WTC11 (cell line): ENCODE results near the gene DROSHA. TPM values are rescaled to one million over a fixed set of nuclear protein-coding genes. Genes with fewer than 3 reads are reported as not detected.

ENCODE experiments used
- ATAC-seq: fragments of 200-7000 bp; cut with Tn5 transposase; 2 replicates; pipeline ENCODE4 v1.10.0; 2021; ENCODE audit warnings: mild to moderate bottlenecking, moderate library complexity
- CTCF ChIA-PET: fragments of 300-600 bp; sonication (Branson Sonifier 250); formaldehyde crosslinking; loops from one replicate; lab custom pipeline; 2021; ENCODE audit warnings: antibody characterized with exemption; lab: Charles Lee
- POLR2A ChIA-PET: fragments of 350-600 bp; sonication (Branson Sonifier 250); formaldehyde crosslinking; loops from one replicate; lab custom pipeline; 2021; ENCODE audit warnings: antibody characterized with exemption; lab: Charles Lee
- DNase-seq: peaks from one replicate; pipeline ENCODE4 v3.0.0; 2021; ENCODE audit warnings: low spot score
- H3K27ac Mint-ChIP-seq: 2 replicates; pipeline ENCODE4 v1.8.0; 2021; ENCODE audit warnings: mixed read lengths
- H3K27me3 Mint-ChIP-seq: 2 replicates; pipeline ENCODE4 v1.8.0; 2021; ENCODE audit warnings: low read depth, mild to moderate bottlenecking, moderate library complexity, mixed read lengths
- H3K36me3 Mint-ChIP-seq: 2 replicates; pipeline ENCODE4 v1.8.0; 2021; ENCODE audit warnings: mixed read lengths
- H3K4me1 Mint-ChIP-seq: 2 replicates; pipeline ENCODE4 v1.8.0; 2022; ENCODE audit warnings: mixed read lengths
- H3K4me3 Mint-ChIP-seq: 2 replicates; pipeline ENCODE4 v1.8.0; 2021; ENCODE audit warnings: mild to moderate bottlenecking, moderate library complexity, mixed read lengths
- H3K9me3 Mint-ChIP-seq: 2 replicates; pipeline ENCODE4 v1.8.0; 2021; ENCODE audit warnings: mixed read lengths
- ATF1 ChIP-seq: sonication (generic); formaldehyde crosslinking; IDR thresholded peaks from 2 replicates; pipeline ENCODE4 v1.8.1; 2023; ENCODE audit warnings: mild to moderate bottlenecking, moderate library complexity, missing genetic modification reagents
- CREB1 ChIP-seq: sonication (generic); formaldehyde crosslinking; IDR thresholded peaks from 2 replicates; pipeline ENCODE4 v1.8.0; 2023; ENCODE audit warnings: mild to moderate bottlenecking, missing genetic modification reagents
- HMGA2 ChIP-seq: fragments of 250-450 bp; sonication (Bioruptor Pico); IDR thresholded peaks from 2 replicates; pipeline ENCODE4 v1.4.0; 2021; ENCODE audit warnings: mild to moderate bottlenecking, moderate library complexity
- JUN ChIP-seq: sonication (generic); formaldehyde crosslinking; IDR thresholded peaks from 2 replicates; pipeline ENCODE4 v1.8.0; 2023; ENCODE audit warnings: mild to moderate bottlenecking, missing genetic modification reagents
- NFE2L1 ChIP-seq: sonication (generic); formaldehyde crosslinking; IDR thresholded peaks from 2 replicates; pipeline ENCODE4 v1.8.1; 2023; ENCODE audit warnings: missing genetic modification reagents
- NR1H2 ChIP-seq: sonication (generic); formaldehyde crosslinking; IDR thresholded peaks from 2 replicates; pipeline ENCODE4 v1.9.0; 2021; ENCODE audit warnings: mild to moderate bottlenecking, moderate library complexity, missing genetic modification reagents
- NR2C2 ChIP-seq: sonication (generic); formaldehyde crosslinking; IDR thresholded peaks from 2 replicates; pipeline ENCODE4 v1.8.0; 2022; ENCODE audit warnings: mild to moderate bottlenecking, missing genetic modification reagents
- TP53 ChIP-seq: sonication (generic); formaldehyde crosslinking; IDR thresholded peaks from 2 replicates; pipeline ENCODE4 v1.8.1; 2023; ENCODE audit warnings: mild to moderate bottlenecking, missing genetic modification reagents
- ZNF396 ChIP-seq: fragments of 250-450 bp; sonication (Bioruptor Pico); IDR thresholded peaks from 2 replicates; pipeline ENCODE4 v1.8.0; 2021; ENCODE audit warnings: mild to moderate bottlenecking, moderate library complexity, borderline replicate concordance
- total RNA-seq: library from RNA; stranded (reverse); gene quantifications from 3 replicates; pipeline ENCODE4 v1.2.3, GENCODE V29; 2021
- TF ChIP-seq, protein P1 (sequence below): sonication (generic); formaldehyde crosslinking; IDR thresholded peaks from 2 replicates; pipeline ENCODE4 v1.8.1; 2022; ENCODE audit warnings: low read depth, missing genetic modification reagents, borderline replicate concordance
- TF ChIP-seq, protein P2 (sequence below): sonication (generic); formaldehyde crosslinking; IDR thresholded peaks from 2 replicates; pipeline ENCODE4 v1.8.0; 2023; ENCODE audit warnings: missing genetic modification reagents, mild to moderate bottlenecking, borderline replicate concordance
- TF ChIP-seq, protein P3 (sequence below): fragments of 250-450 bp; sonication (Bioruptor Pico); IDR thresholded peaks from 2 replicates; pipeline ENCODE4 v1.8.0; 2021; ENCODE audit warnings: mild to moderate bottlenecking
- TF ChIP-seq, protein P4 (sequence below): sonication (generic); formaldehyde crosslinking; conservative IDR thresholded peaks from 2 replicates; pipeline ENCODE4 v1.8.1; 2023; ENCODE audit warnings: mild to moderate bottlenecking, low read depth, missing genetic modification reagents, moderate library complexity
- TF ChIP-seq, protein P5 (sequence below): sonication (generic); formaldehyde crosslinking; IDR thresholded peaks from 2 replicates; pipeline ENCODE4 v1.8.1; 2023; ENCODE audit warnings: mild to moderate bottlenecking, missing genetic modification reagents, borderline replicate concordance
- TF ChIP-seq, protein P6 (sequence below): sonication (generic); formaldehyde crosslinking; IDR thresholded peaks from 2 replicates; pipeline ENCODE4 v1.8.1; 2023; ENCODE audit warnings: mild to moderate bottlenecking, missing genetic modification reagents, moderate library complexity
- TF ChIP-seq, protein P7 (sequence below): sonication (generic); formaldehyde crosslinking; IDR thresholded peaks from 2 replicates; pipeline ENCODE4 v1.8.1; 2022; ENCODE audit warnings: missing genetic modification reagents, borderline replicate concordance
- TF ChIP-seq, protein P8 (sequence below): sonication (generic); formaldehyde crosslinking; IDR thresholded peaks from 2 replicates; pipeline ENCODE4 v1.8.1; 2022; ENCODE audit warnings: mild to moderate bottlenecking, moderate library complexity, missing genetic modification reagents

The DROSHA gene
- total RNA-seq, 1 experiment from 2014 or later: 125 TPM

DNA sequence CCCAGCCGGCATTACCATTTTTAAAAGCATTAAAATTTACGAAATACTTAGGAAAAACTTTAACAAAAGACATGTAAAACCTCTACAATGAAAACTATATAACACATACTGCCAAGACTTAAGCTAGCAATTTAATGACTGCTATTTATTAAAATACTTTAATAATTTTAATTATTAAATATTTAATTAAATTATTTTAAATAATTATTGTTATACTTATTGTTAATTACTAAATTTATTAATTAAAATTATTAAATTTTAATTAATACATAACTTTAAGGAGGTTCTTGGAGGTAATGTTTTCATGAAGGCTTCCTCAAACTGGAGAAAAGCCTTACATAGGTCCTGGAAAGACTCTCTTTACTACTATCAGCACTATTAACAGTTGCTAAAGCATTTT, 47.7 kb upstream of the DROSHA start:
- H3K4me1 Mint-ChIP-seq: peaks cover 6% of the 10 kb centered on the region; the same call in 1 of the 2 replicates
- H3K27ac Mint-ChIP-seq: no peak overlapping the region
- H3K36me3 Mint-ChIP-seq: peaks cover 8% of the 10 kb centered on the region; the same call in 1 of the 2 replicates
- CTCF ChIA-PET: interaction anchor here (0.8 to 1.3 kb wide), 2 partner anchors 8 to 230 kb away, joined by 4 to 5 read pairs; no protein-coding TSS in a partner anchor
- no peak overlapping the region for H3K4me3 Mint-ChIP-seq
- DNase-seq (no peak), ATAC-seq (no peak)
- TF ChIP-seq, protein P1, sequence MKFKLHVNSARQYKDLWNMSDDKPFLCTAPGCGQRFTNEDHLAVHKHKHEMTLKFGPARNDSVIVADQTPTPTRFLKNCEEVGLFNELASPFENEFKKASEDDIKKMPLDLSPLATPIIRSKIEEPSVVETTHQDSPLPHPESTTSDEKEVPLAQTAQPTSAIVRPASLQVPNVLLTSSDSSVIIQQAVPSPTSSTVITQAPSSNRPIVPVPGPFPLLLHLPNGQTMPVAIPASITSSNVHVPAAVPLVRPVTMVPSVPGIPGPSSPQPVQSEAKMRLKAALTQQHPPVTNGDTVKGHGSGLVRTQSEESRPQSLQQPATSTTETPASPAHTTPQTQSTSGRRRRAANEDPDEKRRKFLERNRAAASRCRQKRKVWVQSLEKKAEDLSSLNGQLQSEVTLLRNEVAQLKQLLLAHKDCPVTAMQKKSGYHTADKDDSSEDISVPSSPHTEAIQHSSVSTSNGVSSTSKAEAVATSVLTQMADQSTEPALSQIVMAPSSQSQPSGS (CRISPR knock-in tag): no peak
- TF ChIP-seq NR1H2 (CRISPR knock-in tag) (no peak), HMGA2 (CRISPR knock-in tag) (peak; percentile 98), JUN (CRISPR knock-in tag) (no peak), NFE2L1 (CRISPR knock-in tag) (no peak)
- TF ChIP-seq, protein P2, sequence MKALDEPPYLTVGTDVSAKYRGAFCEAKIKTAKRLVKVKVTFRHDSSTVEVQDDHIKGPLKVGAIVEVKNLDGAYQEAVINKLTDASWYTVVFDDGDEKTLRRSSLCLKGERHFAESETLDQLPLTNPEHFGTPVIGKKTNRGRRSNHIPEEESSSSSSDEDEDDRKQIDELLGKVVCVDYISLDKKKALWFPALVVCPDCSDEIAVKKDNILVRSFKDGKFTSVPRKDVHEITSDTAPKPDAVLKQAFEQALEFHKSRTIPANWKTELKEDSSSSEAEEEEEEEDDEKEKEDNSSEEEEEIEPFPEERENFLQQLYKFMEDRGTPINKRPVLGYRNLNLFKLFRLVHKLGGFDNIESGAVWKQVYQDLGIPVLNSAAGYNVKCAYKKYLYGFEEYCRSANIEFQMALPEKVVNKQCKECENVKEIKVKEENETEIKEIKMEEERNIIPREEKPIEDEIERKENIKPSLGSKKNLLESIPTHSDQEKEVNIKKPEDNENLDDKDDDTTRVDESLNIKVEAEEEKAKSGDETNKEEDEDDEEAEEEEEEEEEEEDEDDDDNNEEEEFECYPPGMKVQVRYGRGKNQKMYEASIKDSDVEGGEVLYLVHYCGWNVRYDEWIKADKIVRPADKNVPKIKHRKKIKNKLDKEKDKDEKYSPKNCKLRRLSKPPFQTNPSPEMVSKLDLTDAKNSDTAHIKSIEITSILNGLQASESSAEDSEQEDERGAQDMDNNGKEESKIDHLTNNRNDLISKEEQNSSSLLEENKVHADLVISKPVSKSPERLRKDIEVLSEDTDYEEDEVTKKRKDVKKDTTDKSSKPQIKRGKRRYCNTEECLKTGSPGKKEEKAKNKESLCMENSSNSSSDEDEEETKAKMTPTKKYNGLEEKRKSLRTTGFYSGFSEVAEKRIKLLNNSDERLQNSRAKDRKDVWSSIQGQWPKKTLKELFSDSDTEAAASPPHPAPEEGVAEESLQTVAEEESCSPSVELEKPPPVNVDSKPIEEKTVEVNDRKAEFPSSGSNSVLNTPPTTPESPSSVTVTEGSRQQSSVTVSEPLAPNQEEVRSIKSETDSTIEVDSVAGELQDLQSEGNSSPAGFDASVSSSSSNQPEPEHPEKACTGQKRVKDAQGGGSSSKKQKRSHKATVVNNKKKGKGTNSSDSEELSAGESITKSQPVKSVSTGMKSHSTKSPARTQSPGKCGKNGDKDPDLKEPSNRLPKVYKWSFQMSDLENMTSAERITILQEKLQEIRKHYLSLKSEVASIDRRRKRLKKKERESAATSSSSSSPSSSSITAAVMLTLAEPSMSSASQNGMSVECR (CRISPR knock-in tag): no peak
- TF ChIP-seq, protein P3, sequence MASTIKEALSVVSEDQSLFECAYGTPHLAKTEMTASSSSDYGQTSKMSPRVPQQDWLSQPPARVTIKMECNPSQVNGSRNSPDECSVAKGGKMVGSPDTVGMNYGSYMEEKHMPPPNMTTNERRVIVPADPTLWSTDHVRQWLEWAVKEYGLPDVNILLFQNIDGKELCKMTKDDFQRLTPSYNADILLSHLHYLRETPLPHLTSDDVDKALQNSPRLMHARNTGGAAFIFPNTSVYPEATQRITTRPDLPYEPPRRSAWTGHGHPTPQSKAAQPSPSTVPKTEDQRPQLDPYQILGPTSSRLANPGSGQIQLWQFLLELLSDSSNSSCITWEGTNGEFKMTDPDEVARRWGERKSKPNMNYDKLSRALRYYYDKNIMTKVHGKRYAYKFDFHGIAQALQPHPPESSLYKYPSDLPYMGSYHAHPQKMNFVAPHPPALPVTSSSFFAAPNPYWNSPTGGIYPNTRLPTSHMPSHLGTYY (CRISPR knock-in tag): no peak
- TF ChIP-seq, protein P4, sequence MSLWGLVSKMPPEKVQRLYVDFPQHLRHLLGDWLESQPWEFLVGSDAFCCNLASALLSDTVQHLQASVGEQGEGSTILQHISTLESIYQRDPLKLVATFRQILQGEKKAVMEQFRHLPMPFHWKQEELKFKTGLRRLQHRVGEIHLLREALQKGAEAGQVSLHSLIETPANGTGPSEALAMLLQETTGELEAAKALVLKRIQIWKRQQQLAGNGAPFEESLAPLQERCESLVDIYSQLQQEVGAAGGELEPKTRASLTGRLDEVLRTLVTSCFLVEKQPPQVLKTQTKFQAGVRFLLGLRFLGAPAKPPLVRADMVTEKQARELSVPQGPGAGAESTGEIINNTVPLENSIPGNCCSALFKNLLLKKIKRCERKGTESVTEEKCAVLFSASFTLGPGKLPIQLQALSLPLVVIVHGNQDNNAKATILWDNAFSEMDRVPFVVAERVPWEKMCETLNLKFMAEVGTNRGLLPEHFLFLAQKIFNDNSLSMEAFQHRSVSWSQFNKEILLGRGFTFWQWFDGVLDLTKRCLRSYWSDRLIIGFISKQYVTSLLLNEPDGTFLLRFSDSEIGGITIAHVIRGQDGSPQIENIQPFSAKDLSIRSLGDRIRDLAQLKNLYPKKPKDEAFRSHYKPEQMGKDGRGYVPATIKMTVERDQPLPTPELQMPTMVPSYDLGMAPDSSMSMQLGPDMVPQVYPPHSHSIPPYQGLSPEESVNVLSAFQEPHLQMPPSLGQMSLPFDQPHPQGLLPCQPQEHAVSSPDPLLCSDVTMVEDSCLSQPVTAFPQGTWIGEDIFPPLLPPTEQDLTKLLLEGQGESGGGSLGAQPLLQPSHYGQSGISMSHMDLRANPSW: no peak
- POLR2A ChIA-PET: no interaction called here
- peaks cover 4% of the 10 kb centered on the region; the same call in 1 of the 2 replicates for H3K27me3 Mint-ChIP-seq
- H3K9me3 Mint-ChIP-seq: peaks cover 10% of the 10 kb centered on the region

DNA sequence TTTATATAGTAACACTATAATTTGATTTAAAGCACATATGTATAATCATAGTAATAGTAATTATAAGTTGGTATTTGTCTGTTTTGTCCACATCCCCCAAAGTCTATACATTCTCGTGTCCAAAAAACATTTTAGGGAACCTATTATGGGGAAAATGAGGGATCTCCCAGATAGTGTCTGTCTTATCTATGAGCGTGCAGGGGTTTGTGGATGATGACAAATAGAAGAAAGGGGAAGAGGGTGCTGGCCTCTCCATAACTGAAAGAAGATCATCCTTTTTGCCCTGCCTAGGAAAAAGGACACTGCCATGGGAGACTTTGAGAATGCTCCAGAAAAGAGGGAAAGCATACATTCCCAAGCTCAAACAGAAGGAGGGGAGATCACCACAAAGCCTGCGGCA, 45.5 kb upstream of the DROSHA start:
- POLR2A ChIA-PET: interaction anchor here (0.6 to 0.7 kb wide), 2 partner anchors 62 to 245 kb away, joined by 3 to 6 read pairs; no protein-coding TSS in a partner anchor
- Mint-ChIP-seq H3K27me3 (no peaks in the 10 kb centered on the region), H3K4me1 (peaks cover 6% of the 10 kb centered on the region; the same call in 1 of the 2 replicates)
- TF ChIP-seq CREB1 (CRISPR knock-in tag) (no peak), ZNF396 (CRISPR knock-in tag) (no peak), TP53 (CRISPR knock-in tag) (no peak), NR2C2 (CRISPR knock-in tag) (no peak), ATF1 (CRISPR knock-in tag) (no peak)
- TF ChIP-seq, protein P5, sequence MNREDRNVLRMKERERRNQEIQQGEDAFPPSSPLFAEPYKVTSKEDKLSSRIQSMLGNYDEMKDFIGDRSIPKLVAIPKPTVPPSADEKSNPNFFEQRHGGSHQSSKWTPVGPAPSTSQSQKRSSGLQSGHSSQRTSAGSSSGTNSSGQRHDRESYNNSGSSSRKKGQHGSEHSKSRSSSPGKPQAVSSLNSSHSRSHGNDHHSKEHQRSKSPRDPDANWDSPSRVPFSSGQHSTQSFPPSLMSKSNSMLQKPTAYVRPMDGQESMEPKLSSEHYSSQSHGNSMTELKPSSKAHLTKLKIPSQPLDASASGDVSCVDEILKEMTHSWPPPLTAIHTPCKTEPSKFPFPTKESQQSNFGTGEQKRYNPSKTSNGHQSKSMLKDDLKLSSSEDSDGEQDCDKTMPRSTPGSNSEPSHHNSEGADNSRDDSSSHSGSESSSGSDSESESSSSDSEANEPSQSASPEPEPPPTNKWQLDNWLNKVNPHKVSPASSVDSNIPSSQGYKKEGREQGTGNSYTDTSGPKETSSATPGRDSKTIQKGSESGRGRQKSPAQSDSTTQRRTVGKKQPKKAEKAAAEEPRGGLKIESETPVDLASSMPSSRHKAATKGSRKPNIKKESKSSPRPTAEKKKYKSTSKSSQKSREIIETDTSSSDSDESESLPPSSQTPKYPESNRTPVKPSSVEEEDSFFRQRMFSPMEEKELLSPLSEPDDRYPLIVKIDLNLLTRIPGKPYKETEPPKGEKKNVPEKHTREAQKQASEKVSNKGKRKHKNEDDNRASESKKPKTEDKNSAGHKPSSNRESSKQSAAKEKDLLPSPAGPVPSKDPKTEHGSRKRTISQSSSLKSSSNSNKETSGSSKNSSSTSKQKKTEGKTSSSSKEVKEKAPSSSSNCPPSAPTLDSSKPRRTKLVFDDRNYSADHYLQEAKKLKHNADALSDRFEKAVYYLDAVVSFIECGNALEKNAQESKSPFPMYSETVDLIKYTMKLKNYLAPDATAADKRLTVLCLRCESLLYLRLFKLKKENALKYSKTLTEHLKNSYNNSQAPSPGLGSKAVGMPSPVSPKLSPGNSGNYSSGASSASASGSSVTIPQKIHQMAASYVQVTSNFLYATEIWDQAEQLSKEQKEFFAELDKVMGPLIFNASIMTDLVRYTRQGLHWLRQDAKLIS (CRISPR knock-in tag): no peak
- TF ChIP-seq, protein P6, sequence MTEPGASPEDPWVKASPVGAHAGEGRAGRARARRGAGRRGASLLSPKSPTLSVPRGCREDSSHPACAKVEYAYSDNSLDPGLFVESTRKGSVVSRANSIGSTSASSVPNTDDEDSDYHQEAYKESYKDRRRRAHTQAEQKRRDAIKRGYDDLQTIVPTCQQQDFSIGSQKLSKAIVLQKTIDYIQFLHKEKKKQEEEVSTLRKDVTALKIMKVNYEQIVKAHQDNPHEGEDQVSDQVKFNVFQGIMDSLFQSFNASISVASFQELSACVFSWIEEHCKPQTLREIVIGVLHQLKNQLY (CRISPR knock-in tag): no peak
- TF ChIP-seq, protein P7, sequence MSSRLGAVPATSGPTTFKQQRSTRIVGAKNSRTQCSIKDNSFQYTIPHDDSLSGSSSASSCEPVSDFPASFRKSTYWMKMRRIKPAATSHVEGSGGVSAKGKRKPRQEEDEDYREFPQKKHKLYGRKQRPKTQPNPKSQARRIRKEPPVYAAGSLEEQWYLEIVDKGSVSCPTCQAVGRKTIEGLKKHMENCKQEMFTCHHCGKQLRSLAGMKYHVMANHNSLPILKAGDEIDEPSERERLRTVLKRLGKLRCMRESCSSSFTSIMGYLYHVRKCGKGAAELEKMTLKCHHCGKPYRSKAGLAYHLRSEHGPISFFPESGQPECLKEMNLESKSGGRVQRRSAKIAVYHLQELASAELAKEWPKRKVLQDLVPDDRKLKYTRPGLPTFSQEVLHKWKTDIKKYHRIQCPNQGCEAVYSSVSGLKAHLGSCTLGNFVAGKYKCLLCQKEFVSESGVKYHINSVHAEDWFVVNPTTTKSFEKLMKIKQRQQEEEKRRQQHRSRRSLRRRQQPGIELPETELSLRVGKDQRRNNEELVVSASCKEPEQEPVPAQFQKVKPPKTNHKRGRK (CRISPR knock-in tag): no peak
- TF ChIP-seq, protein P8, sequence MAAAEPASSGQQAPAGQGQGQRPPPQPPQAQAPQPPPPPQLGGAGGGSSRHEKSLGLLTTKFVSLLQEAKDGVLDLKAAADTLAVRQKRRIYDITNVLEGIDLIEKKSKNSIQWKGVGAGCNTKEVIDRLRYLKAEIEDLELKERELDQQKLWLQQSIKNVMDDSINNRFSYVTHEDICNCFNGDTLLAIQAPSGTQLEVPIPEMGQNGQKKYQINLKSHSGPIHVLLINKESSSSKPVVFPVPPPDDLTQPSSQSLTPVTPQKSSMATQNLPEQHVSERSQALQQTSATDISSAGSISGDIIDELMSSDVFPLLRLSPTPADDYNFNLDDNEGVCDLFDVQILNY: no peak

More for the DNA sequence above, 45.5 kb upstream of the DROSHA start:
- Mint-ChIP-seq H3K27ac (no peak overlapping the region; the same call in 1 of the 2 replicates), H3K4me3 (no peak overlapping the region), H3K9me3 (peaks cover 2% of the 10 kb centered on the region), H3K36me3 (peaks cover 2% of the 10 kb centered on the region; the same call in 1 of the 2 replicates)
- CTCF ChIA-PET: no interaction called here
- DNase-seq (no peak), ATAC-seq (no peak)
